HepG2 (cell line): ENCODE data around the gene NFILZ. TPM values are rescaled to one million over a fixed set of nuclear protein-coding genes. Genes with fewer than 3 reads are reported as not detected.

Experiments used
- AHDC1 ChIP-seq: sonication (generic); formaldehyde crosslinking; IDR thresholded peaks from 2 replicates; pipeline ENCODE4 v1.5.1; 2020; ENCODE audit warnings: mild to moderate bottlenecking, missing genetic modification reagents, borderline replicate concordance
- CEBPB ChIP-seq: IDR thresholded peaks from 2 replicates; pipeline ENCODE4 v1.6.1; 2011; ENCODE audit warnings: low read depth, low read length, improper control_type of control experiment, borderline replicate concordance
- FOSL2 ChIP-seq: sonication (generic); formaldehyde crosslinking; IDR thresholded peaks from 2 replicates; pipeline ENCODE4 v1.4.0; 2020; ENCODE audit warnings: missing genetic modification reagents
- FOXC1 ChIP-seq: sonication (generic); formaldehyde crosslinking; IDR thresholded peaks from 2 replicates; pipeline ENCODE4 v1.8.0; 2022; ENCODE audit warnings: mild to moderate bottlenecking, missing genetic modification reagents, borderline replicate concordance
- HNRNPLL ChIP-seq: fragments of 200-400 bp; formaldehyde crosslinking; IDR thresholded peaks from 2 replicates; pipeline ENCODE4 v1.6.1; 2017; ENCODE audit warnings: mild to moderate bottlenecking, low read depth, low read length; ENCODE audit not compliant: poor library complexity, severe bottlenecking
- ISX ChIP-seq: sonication (generic); formaldehyde crosslinking; conservative IDR thresholded peaks from 2 replicates; pipeline ENCODE4 v1.5.0; 2020; ENCODE audit warnings: missing genetic modification reagents
- MYC ChIP-seq: sonication (generic); formaldehyde crosslinking; IDR thresholded peaks from 2 replicates; pipeline ENCODE4 v1.9.0; 2021; ENCODE audit warnings: missing genetic modification reagents, borderline replicate concordance
- NR2F1 ChIP-seq, 2 experiments: fragments of 450-650 bp in 1 of 2; formaldehyde crosslinking in 1 of 2; IDR thresholded peaks; 2 replicates each; pipeline versions ENCODE4 v1.5.0 to v1.6.1; 2016 to 2020; ENCODE audit warnings: mild to moderate bottlenecking in 1 of 2, missing compliant biosample characterization in 1 of 2, missing genetic modification reagents in 1 of 2, moderate library complexity in 1 of 2
- SKIL ChIP-seq: sonication (generic); formaldehyde crosslinking; IDR thresholded peaks from 2 replicates; pipeline ENCODE4 v1.8.0; 2022; ENCODE audit warnings: missing genetic modification reagents, mild to moderate bottlenecking, moderate library complexity, borderline replicate concordance
- SNRNP70 ChIP-seq: fragments of 200-400 bp; formaldehyde crosslinking; IDR thresholded peaks from 2 replicates; pipeline ENCODE4 v1.6.1; 2017; ENCODE audit warnings: mild to moderate bottlenecking, low read depth, low read length, moderate library complexity
- SRSF9 ChIP-seq: fragments of 200-400 bp; formaldehyde crosslinking; IDR thresholded peaks from 2 replicates; pipeline ENCODE4 v1.6.1; 2018; ENCODE audit warnings: borderline replicate concordance, mild to moderate bottlenecking, low read depth, low read length; ENCODE audit not compliant: insufficient read depth, poor library complexity, severe bottlenecking
- TBX2 ChIP-seq: sonication (generic); formaldehyde crosslinking; IDR thresholded peaks from 2 replicates; pipeline ENCODE4 v1.5.0; 2020; ENCODE audit warnings: missing genetic modification reagents, mild to moderate bottlenecking, borderline replicate concordance
- TEF ChIP-seq: sonication (generic); formaldehyde crosslinking; IDR thresholded peaks from 2 replicates; pipeline ENCODE4 v1.5.0; 2020; ENCODE audit warnings: missing genetic modification reagents
- ZBTB34 ChIP-seq: sonication (generic); formaldehyde crosslinking; IDR thresholded peaks from 2 replicates; pipeline ENCODE4 v1.8.0; 2022; ENCODE audit warnings: mild to moderate bottlenecking, missing genetic modification reagents
- ZNF335 ChIP-seq: sonication (generic); formaldehyde crosslinking; IDR thresholded peaks from 2 replicates; pipeline ENCODE4 v1.4.0; 2020; ENCODE audit warnings: missing genetic modification reagents
- ZNF543 ChIP-seq: sonication (generic); formaldehyde crosslinking; IDR thresholded peaks from 2 replicates; pipeline ENCODE4 v1.4.0; 2020; ENCODE audit warnings: mild to moderate bottlenecking, missing genetic modification reagents
- ZNF569 ChIP-seq: sonication (generic); formaldehyde crosslinking; IDR thresholded peaks from 2 replicates; pipeline ENCODE4 v1.5.0; 2020; ENCODE audit warnings: mild to moderate bottlenecking, missing genetic modification reagents, moderate library complexity, borderline replicate concordance
- ZNF570 ChIP-seq: sonication (generic); formaldehyde crosslinking; IDR thresholded peaks from 2 replicates; pipeline ENCODE4 v1.4.0; 2020; ENCODE audit warnings: mild to moderate bottlenecking, missing genetic modification reagents, borderline replicate concordance
- ZNF644 ChIP-seq: IDR thresholded peaks from 2 replicates; pipeline ENCODE4 v1.6.1; 2016; ENCODE audit warnings: low read depth
- polyA plus RNA-seq, 8 experiments: library from polyadenylated mRNA; depleted of rRNA in 3 of 8; stranded (reverse) in 7 of 8; unstranded in 1 of 8; fragments of >200 nt; fragmentation: Illumina TruSeq in 4 of 8; extraction: Trizol in 4 of 8; gene quantifications; 2 replicates each; pipeline versions ENCODE4 v1.2.1 to v1.2.3, GENCODE V29; 2011 to 2016; ENCODE audit warnings: low read depth in 4 of 8, missing spikeins in 1 of 8, mixed read lengths in 1 of 8; ENCODE audit not compliant: insufficient read depth in 1 of 8
- total RNA-seq, 5 experiments: library from RNA; depleted of rRNA; stranded (reverse); fragments of >200 nt; fragmentation: Illumina TruSeq; extraction: Trizol; gene quantifications; 2 replicates each; pipeline ENCODE4 v1.2.3, GENCODE V29; 2016; ENCODE audit warnings: low read depth in 1 of 5

The NFILZ gene
- total and polyA plus RNA-seq, 2 of the 13 experiments (the other 11 are each of a cell fraction or from before 2014, with no cell fraction given): not detected

GRCh38 chr19:8640402-8641004 is 10.1 kb downstream of the NFILZ start (continued):
- peak; percentile 52; the same call in 1 of the 2 replicates for TF ChIP-seq AHDC1
- TF ChIP-seq SRSF9: no peak
- TF ChIP-seq ZNF569 (CRISPR knock-in tag): no peak
- TF ChIP-seq ZNF644: peak; percentile 73; the same call in 1 of the 2 replicates
- no peak for TF ChIP-seq HNRNPLL
- TF ChIP-seq ZNF335 (CRISPR knock-in tag): peak; percentile 48; the same call in 1 of the 2 replicates
- TF ChIP-seq SNRNP70: no peak
- peak; percentile 77 for TF ChIP-seq ZBTB34 (CRISPR knock-in tag)
- TF ChIP-seq ZNF543 (CRISPR knock-in tag): 0 out of 2 replicates have a peak, but pooled peaks have one; percentile 45
- no peak for TF ChIP-seq ISX
- TF ChIP-seq MYC (CRISPR knock-in tag): no peak
- no peak for TF ChIP-seq ZNF570
- peak; percentile 98 for TF ChIP-seq TEF (CRISPR knock-in tag)
- TF ChIP-seq FOSL2 (CRISPR knock-in tag): peak; percentile 56
- peak; percentile 59 to 73; a peak in 3 of 4 replicates for TF ChIP-seq NR2F1 (CRISPR knock-in tag; IDR thresholded peaks at IDR 0.05)
- TF ChIP-seq CEBPB: peak; percentile 99
- peak; percentile 71 for TF ChIP-seq SKIL (CRISPR knock-in tag)
- 0 out of 2 replicates have a peak, but pooled peaks have one; percentile 50 for TF ChIP-seq FOXC1
- peak; percentile 83 for TF ChIP-seq TBX2 (CRISPR knock-in tag)
